ENCODE measurements around the gene AQP1.

Gene AQP1

DNA sequence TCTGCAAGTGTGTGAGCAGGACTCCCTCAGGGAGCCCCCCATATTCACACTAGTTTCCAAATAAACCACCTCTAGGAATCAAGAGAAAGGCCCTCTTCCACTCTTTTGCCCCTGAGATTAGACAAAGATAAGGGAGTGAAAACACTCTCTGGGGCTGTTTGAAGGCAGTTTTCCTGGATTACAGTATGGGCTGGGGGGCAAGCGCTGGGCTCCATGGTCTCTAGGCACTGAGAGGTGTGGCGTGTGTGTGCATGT, 1.0 kb downstream of the AQP1 start:
- in situ Hi-C loops (cut with HindIII; ENCODE audit: low sequenced_read_pairs): no loop called here
- no peak for DNase-seq (ENCODE audit: low read depth)
- no peak overlapping the region for H3K4me3 ChIP-seq (ENCODE audit: low read depth, low read length)
- TF ChIP-seq, protein P1, sequence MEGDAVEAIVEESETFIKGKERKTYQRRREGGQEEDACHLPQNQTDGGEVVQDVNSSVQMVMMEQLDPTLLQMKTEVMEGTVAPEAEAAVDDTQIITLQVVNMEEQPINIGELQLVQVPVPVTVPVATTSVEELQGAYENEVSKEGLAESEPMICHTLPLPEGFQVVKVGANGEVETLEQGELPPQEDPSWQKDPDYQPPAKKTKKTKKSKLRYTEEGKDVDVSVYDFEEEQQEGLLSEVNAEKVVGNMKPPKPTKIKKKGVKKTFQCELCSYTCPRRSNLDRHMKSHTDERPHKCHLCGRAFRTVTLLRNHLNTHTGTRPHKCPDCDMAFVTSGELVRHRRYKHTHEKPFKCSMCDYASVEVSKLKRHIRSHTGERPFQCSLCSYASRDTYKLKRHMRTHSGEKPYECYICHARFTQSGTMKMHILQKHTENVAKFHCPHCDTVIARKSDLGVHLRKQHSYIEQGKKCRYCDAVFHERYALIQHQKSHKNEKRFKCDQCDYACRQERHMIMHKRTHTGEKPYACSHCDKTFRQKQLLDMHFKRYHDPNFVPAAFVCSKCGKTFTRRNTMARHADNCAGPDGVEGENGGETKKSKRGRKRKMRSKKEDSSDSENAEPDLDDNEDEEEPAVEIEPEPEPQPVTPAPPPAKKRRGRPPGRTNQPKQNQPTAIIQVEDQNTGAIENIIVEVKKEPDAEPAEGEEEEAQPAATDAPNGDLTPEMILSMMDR (IDR thresholded peaks at IDR 0.05; ENCODE audit: low read depth, low read length, missing control alignments): no peak

DNA sequence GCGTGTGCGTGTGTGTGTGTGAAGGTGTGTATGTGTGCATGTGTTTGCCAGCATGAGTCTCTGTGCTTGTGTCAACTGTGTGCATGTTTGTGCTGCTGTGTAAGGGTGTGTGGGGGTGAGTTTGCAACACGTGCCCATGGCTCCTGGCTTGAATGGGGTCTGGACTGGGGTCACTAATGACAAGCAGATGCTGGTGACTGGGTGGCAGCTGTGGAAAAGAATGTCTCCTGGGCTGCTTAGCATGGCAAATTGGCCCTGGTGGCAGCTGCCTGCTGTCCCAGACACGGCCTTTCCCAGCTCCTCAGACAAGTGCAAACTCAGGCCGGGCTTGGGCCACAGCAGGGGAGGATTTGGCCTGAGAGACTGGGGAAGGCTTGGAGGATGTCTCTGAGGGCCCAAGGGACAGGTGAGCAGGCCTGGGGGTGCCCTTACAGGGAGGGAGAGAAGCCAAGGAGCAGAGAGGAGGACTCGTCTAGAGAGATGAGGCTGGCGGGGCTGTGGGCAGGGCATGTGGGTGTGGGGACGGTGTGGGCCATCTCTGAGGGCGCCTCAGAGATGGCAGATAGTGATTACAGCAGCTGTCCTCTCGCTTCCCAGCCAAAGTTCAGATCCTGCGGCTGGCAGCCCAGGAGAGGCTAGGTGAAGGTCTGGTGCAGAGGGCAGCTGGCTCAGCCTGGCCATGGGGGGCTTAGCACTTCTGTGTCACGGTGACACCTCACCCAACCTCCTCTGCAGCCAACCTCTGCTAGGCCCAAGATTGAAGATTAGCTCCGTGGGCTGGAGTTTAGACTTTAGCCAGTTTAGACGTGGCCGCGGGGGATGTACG, 1.5 kb downstream of the AQP1 start:
- TF ChIP-seq, protein P1 (IDR thresholded peaks at IDR 0.05; ENCODE audit: low read depth, low read length, missing control alignments): no peak
- DNase-seq (ENCODE audit: low read depth): no peak
- H3K4me3 ChIP-seq (ENCODE audit: low read depth, low read length): no peak overlapping the region
- in situ Hi-C loops (cut with HindIII; ENCODE audit: low sequenced_read_pairs): no loop called here

DNA sequence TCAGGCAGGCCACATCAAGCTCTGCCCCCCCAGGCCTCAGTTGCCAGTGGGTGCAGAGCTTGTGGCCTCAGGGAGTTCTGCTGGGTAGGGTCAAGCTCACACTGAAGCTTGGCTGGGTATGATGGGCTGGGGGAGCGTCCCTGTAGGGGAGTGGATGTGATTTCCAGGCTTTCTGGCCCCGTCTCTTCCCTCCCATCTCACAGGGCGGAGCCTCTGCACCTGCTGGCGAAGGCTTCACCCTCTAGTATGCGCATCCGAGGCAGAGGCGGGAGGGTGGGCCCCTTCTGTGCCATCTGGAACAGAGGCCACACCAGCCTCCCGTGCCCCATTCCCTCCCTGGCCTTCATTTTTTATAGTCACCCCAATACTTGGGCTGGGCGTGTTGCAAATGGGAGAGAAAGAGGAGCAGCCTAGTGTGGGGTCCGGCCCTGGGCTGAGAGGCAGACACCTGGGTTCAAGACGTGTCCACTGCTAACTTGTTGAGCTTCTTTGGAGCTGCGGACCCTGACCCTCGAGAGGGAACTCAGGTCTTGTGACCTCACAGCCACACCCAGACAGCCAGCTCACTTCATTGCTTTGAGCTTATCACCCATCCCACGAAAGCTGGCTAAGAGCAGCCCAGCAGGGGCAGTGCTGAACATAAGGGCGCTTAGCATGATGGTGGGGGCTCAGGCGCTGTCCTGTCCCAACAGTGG, 2.3 kb downstream of the AQP1 start:
- TF ChIP-seq, protein P1 (IDR thresholded peaks at IDR 0.05; ENCODE audit: low read depth, low read length, missing control alignments): no peak
- in situ Hi-C loops (cut with HindIII; ENCODE audit: low sequenced_read_pairs): no loop called here
- DNase-seq (ENCODE audit: low read depth): no peak
- no peak overlapping the region for H3K4me3 ChIP-seq (ENCODE audit: low read depth, low read length)

DNA sequence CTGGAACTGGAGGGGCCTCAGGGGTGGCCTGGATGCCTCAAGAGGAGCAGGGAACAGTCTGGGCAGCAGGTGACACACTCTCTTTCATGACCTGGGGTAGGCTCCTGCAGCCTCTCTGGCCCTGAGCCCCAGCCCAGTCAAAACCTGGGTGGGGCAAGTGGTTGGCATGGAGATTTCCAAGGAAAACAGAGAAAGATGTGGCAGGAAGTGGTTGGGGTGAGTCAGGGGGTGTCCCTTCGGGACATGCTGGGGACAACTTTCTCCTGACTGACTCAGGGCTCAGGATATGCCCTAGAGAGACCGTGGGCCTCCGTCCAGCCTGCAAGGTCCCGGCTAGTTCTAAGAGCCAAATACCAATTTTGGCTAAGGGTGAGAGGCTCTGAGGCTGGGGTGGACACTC, 2.9 kb downstream of the AQP1 start:
- TF ChIP-seq, protein P1 (IDR thresholded peaks at IDR 0.05; ENCODE audit: low read depth, low read length, missing control alignments): no peak
- in situ Hi-C loops (cut with HindIII; ENCODE audit: low sequenced_read_pairs): no loop called here
- no peak overlapping the region for H3K4me3 ChIP-seq (ENCODE audit: low read depth, low read length)
- no peak for DNase-seq (ENCODE audit: low read depth)

DNA sequence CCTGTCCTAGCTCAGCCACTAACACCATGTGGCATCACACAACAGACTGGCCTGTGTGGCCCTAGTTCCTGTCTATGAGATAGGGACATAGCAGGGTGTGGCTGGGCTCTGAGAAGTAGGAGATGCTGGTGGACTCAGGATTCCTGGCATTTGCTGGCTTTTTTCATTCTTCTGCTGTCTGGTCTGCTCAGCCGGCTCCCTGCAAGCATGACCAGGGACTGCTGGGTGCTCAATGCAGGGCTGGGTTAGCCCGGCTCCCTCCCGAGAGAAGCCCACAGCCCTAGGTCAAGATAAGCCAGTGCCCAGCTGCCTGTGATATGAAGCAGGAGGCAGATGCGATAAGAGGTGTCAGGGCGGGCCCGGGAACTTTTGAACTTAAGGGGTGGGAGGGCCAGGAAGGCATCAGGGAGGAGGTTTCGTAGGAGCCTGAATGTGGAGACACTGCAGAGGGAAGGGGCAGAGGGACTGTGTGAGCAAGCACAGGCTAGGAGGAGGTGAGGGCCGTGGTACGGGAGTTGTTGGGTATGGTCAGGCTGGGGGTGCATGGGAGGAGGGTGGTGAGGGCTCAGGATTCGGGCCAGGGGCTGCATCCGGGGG, 3.5 kb downstream of the AQP1 start:
- H3K4me3 ChIP-seq (ENCODE audit: low read depth, low read length): no peak overlapping the region
- in situ Hi-C loops (cut with HindIII; ENCODE audit: low sequenced_read_pairs): no loop called here
- no peak for DNase-seq (ENCODE audit: low read depth)
- TF ChIP-seq, protein P1 (IDR thresholded peaks at IDR 0.05; ENCODE audit: low read depth, low read length, missing control alignments): no peak

DNA sequence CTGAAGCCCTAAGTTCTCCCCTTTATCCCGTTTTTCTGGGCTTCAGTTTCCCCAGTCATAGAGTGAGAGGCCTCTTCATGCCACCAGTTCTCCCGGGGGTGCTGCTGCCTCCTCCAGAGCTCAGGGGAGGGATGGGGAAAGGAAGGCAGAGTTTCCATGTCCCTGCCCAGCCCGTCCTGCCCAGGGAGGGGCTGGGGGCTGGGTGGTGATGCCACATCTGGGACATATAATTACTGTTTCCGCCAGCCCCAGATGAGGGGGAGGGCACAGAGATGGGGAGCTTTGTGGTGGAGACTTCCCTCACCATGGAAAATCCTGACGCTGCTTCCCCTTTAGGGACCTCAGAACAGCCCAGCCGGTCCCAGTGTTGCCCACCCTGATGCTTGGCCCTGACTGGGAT, 4.1 kb downstream of the AQP1 start:
- in situ Hi-C loops (cut with HindIII; ENCODE audit: low sequenced_read_pairs): no loop called here
- H3K4me3 ChIP-seq (ENCODE audit: low read depth, low read length): no peak overlapping the region
- DNase-seq (ENCODE audit: low read depth): no peak
- TF ChIP-seq, protein P1 (IDR thresholded peaks at IDR 0.05; ENCODE audit: low read depth, low read length, missing control alignments): no peak
